ENCODE results near the gene ANO10.

- no peak for TF ChIP-seq CEBPB (IDR thresholded peaks at IDR 0.05)
- TF ChIP-seq REST (IDR thresholded peaks at IDR 0.05; ENCODE audit: low read depth) = no peak
- TF ChIP-seq EP300 (IDR thresholded peaks at IDR 0.05; ENCODE audit: borderline replicate concordance) = no peak
- no peak for TF ChIP-seq FOXM1 (IDR thresholded peaks at IDR 0.05; ENCODE audit: borderline replicate concordance, low read depth)
- no peak for TF ChIP-seq MAX (IDR thresholded peaks at IDR 0.05)
- TF ChIP-seq NFIC (IDR thresholded peaks at IDR 0.05) = no peak
Measured at GRCh38 chr3:43326891-43327581, 294.8 kb downstream of the ANO10 start.
